Measurements from ENCODE around the gene ZNF354B. TPM values are rescaled to one million over a fixed set of nuclear protein-coding genes. Genes with fewer than 3 reads are reported as not detected.

ZNF354B gene
- total and polyA plus RNA-seq, 2 experiments from 2014 or later: 3.4 to 4.9 TPM

DNA sequence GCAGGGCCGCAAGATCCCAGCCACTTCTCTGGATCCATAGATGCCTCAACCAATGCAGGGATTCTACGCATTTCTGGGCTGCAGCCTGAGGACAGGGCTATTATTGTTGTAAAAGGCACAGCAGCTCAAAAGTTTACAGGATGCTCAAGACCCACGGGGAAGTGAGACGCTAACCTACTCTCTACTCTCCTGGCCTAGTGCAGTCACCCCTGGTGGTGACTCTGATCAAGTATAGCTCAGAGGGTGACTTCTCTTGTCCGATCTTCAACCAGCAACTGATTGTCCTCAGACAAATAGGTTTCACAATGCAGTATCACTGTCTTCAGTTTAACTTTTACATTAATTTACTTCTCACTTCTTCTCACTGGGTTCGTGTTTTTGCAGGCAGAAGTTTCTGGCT lies 34.3 kb upstream of the ZNF354B start:
- Histone ChIP-seq H3K4me1 (ENCODE audit: insufficient read depth) (no peaks in the 10 kb centered on the region), H2AFZ (no peak overlapping the region), H4K20me1 (ENCODE audit: insufficient read depth) (no peaks in the 10 kb centered on the region), H3K36me3 (ENCODE audit: low read depth) (no peaks in the 10 kb centered on the region), H3K79me2 (ENCODE audit: insufficient read depth) (no peaks in the 10 kb centered on the region), H3K9me2 (ENCODE audit: insufficient read depth) (no peaks in the 10 kb centered on the region), H3K27ac (no peak overlapping the region), H3K9ac (no peak overlapping the region), H3K27me3 (replicated peaks; ENCODE audit: insufficient read depth) (no peaks in the 10 kb centered on the region), H3K4me2 (ENCODE audit: unreplicated experiment) (no peak overlapping the region), H3K4me3 (no peak overlapping the region), H3F3A (ENCODE audit: insufficient read depth) (no peaks in the 10 kb centered on the region), H3K9me3 (ENCODE audit: low read depth) (no peaks in the 10 kb centered on the region)
- in situ Hi-C loops (cut with MboI): no loop called here
- no peak for DNase-seq
- TF ChIP-seq EZH2 (IDR thresholded peaks at IDR 0.05; ENCODE audit: insufficient read depth, poor library complexity, severe bottlenecking) (no peak), EZH2phosphoT487 (IDR thresholded peaks at IDR 0.05; ENCODE audit: insufficient read depth, low read depth) (no peak)
- WGBS, 2 experiments (ENCODE audit: low coverage in 1 of 2, low lambda C conversion rate in 2 of 2, missing lambda C conversion rate in 2 of 2): 40 to 42% methylated on average over 5 to 6 of the region's 6 CpGs

DNA sequence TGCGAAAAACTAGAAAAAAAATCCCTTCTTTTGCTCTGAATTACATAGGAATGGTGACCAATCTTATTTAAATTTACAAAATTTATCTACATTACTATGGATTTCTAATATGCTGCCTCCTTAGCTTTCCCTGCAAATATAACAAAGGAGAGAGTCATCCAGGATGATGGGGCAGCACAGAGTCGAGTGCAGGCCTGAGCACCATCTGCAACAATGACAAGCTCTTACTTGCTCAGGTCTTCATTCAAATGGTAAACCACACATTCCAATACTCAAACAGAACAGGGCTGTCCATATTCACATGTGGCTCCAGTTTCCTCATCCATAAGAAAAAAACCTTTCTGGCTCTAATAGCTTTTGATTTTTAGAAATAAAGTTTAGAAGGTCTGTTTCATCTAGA lies 33.5 kb upstream of the ZNF354B start:
- Histone ChIP-seq H3K36me3 (ENCODE audit: low read depth) (no peaks in the 10 kb centered on the region), H3K4me3 (no peak overlapping the region), H3F3A (ENCODE audit: insufficient read depth) (no peaks in the 10 kb centered on the region), H2AFZ (no peak overlapping the region), H3K9me3 (ENCODE audit: low read depth) (no peaks in the 10 kb centered on the region), H3K4me2 (ENCODE audit: unreplicated experiment) (no peak overlapping the region), H3K9me2 (ENCODE audit: insufficient read depth) (no peaks in the 10 kb centered on the region), H4K20me1 (ENCODE audit: insufficient read depth) (no peaks in the 10 kb centered on the region), H3K4me1 (ENCODE audit: insufficient read depth) (no peaks in the 10 kb centered on the region), H3K27me3 (replicated peaks; ENCODE audit: insufficient read depth) (no peaks in the 10 kb centered on the region), H3K27ac (no peak overlapping the region), H3K9ac (no peak overlapping the region), H3K79me2 (ENCODE audit: insufficient read depth) (no peaks in the 10 kb centered on the region)
- no peak for DNase-seq
- WGBS, 2 experiments (ENCODE audit: low coverage in 1 of 2, low lambda C conversion rate in 2 of 2, missing lambda C conversion rate in 2 of 2): 20 to 21% methylated on average over 2 of the region's 2 CpGs
- TF ChIP-seq EZH2phosphoT487 (IDR thresholded peaks at IDR 0.05; ENCODE audit: insufficient read depth, low read depth): no peak
- TF ChIP-seq EZH2 (IDR thresholded peaks at IDR 0.05; ENCODE audit: insufficient read depth, poor library complexity, severe bottlenecking): no peak
- in situ Hi-C loops (cut with MboI): no loop called here

DNA sequence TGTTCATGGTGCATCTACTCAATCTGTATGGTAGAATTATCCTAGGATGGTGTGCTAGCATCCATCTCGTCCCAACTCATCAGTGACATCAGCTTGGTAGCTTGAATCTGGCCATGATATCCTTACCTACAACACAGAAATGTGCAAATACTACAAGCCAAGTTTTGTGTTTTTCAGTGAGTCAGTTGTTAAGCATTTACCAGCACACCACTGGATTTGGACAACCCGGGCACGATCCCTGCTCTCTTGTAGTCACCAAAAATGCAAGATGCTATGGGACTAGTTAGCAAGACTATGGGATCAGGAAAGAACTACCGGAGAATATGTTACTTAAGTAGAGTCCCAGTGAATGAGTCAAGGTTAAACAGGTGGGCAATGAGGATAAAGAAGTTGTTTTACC lies 32.1 kb upstream of the ZNF354B start:
- no peak for DNase-seq
- in situ Hi-C loops (cut with MboI): no loop called here
- H3F3A ChIP-seq (ENCODE audit: insufficient read depth): no peaks in the 10 kb centered on the region
- no peaks in the 10 kb centered on the region for H3K9me3 ChIP-seq (ENCODE audit: low read depth)
- WGBS, 2 experiments (ENCODE audit: low coverage in 1 of 2, low lambda C conversion rate in 2 of 2, missing lambda C conversion rate in 2 of 2): 15 to 20% methylated on average over 4 of the region's 4 CpGs
- H3K4me1 ChIP-seq (ENCODE audit: insufficient read depth): no peaks in the 10 kb centered on the region
- H3K27ac ChIP-seq: no peak overlapping the region
- no peaks in the 10 kb centered on the region for H4K20me1 ChIP-seq (ENCODE audit: insufficient read depth)
- H3K27me3 ChIP-seq (replicated peaks; ENCODE audit: insufficient read depth): no peaks in the 10 kb centered on the region
- H3K4me3 ChIP-seq: no peak overlapping the region
- H3K9ac ChIP-seq: no peak overlapping the region
- no peak overlapping the region for H3K4me2 ChIP-seq (ENCODE audit: unreplicated experiment)
- H2AFZ ChIP-seq: no peak overlapping the region
- H3K36me3 ChIP-seq (ENCODE audit: low read depth): no peaks in the 10 kb centered on the region
- no peaks in the 10 kb centered on the region for H3K79me2 ChIP-seq (ENCODE audit: insufficient read depth)
- TF ChIP-seq EZH2phosphoT487 (IDR thresholded peaks at IDR 0.05; ENCODE audit: insufficient read depth, low read depth) (no peak), EZH2 (IDR thresholded peaks at IDR 0.05; ENCODE audit: insufficient read depth, poor library complexity, severe bottlenecking) (no peak)
- no peaks in the 10 kb centered on the region for H3K9me2 ChIP-seq (ENCODE audit: insufficient read depth)

DNA sequence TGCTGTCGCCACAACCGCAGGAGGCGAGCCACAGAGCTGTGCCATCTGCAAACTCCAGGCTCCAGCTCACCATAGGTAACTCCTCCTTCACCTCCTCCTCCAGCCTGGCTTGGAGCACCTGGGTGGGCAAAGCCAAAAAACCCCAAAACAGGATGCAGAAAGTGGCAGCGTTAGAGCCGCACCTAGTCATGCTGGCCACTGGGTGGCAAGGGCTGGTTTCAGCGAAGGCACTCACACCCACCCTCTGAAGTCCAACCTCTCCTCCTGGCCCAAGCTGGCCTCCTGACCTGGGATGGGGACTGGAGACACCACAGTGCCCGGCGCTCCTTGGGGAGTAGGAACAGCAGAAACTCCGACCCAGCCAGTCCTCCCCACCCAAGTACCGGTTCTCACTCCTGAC lies 28.7 kb upstream of the ZNF354B start:
- in situ Hi-C loops (cut with MboI): no loop called here
- no peaks in the 10 kb centered on the region for H3K9me2 ChIP-seq (ENCODE audit: insufficient read depth)
- whole genome bisulfite sequencing, 2 experiments (ENCODE audit: low coverage in 1 of 2, low lambda C conversion rate in 2 of 2, missing lambda C conversion rate in 2 of 2): 58 to 67% methylated on average over 10 of the region's 10 CpGs
- DNase-seq: no peak
- H3K9ac ChIP-seq: no peak overlapping the region
- H3K4me1 ChIP-seq (ENCODE audit: insufficient read depth): no peaks in the 10 kb centered on the region
- H3K27me3 ChIP-seq (replicated peaks; ENCODE audit: insufficient read depth): no peaks in the 10 kb centered on the region
- TF ChIP-seq EZH2 (IDR thresholded peaks at IDR 0.05; ENCODE audit: insufficient read depth, poor library complexity, severe bottlenecking): no peak
- no peak for TF ChIP-seq EZH2phosphoT487 (IDR thresholded peaks at IDR 0.05; ENCODE audit: insufficient read depth, low read depth)
- no peaks in the 10 kb centered on the region for H4K20me1 ChIP-seq (ENCODE audit: insufficient read depth)
- H3K79me2 ChIP-seq (ENCODE audit: insufficient read depth): no peaks in the 10 kb centered on the region
- H3F3A ChIP-seq (ENCODE audit: insufficient read depth): no peaks in the 10 kb centered on the region
- H2AFZ ChIP-seq: no peak overlapping the region
- H3K36me3 ChIP-seq (ENCODE audit: low read depth): no peaks in the 10 kb centered on the region
- H3K4me3 ChIP-seq: no peak overlapping the region
- H3K9me3 ChIP-seq (ENCODE audit: low read depth): no peaks in the 10 kb centered on the region
- no peak overlapping the region for H3K27ac ChIP-seq
- no peak overlapping the region for H3K4me2 ChIP-seq (ENCODE audit: unreplicated experiment)

DNA sequence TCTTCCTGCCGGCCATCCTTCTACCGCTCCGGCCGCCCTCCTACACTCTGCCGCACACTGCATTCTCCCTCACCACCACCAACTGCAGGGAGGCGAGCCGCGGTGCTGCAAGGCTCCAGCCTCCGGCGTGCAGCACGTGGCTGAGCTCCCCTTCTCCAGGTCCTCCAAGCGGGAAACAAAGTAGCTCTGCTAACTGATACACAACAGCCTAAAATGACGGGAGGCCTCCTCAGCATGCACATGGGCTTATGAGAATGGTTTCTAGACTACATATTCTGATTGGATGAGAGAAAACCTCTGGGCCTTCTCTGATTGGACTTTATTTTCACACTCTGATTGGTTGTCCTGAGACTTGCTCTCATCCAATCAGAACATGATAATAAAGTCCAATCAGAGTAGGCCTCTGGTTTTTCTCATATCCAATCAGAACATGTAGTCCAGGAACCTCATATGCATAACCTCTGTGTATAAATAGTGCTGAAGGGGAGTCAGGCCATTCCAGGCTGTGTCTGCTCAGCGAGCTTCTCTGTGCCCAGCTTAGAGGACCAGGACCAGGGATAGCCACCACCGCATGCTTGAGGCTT lies 27.0 kb upstream of the ZNF354B start:
- no peaks in the 10 kb centered on the region for H3K36me3 ChIP-seq (ENCODE audit: low read depth)
- no peaks in the 10 kb centered on the region for H3K9me2 ChIP-seq (ENCODE audit: insufficient read depth)
- 51 to 55% methylated on average over 14 to 15 of the region's 15 CpGs for WGBS, 2 experiments (ENCODE audit: low coverage in 1 of 2, low lambda C conversion rate in 2 of 2, missing lambda C conversion rate in 2 of 2)
- no peak overlapping the region for H3K4me2 ChIP-seq (ENCODE audit: unreplicated experiment)
- no peak for TF ChIP-seq EZH2 (IDR thresholded peaks at IDR 0.05; ENCODE audit: insufficient read depth, poor library complexity, severe bottlenecking)
- no peak for TF ChIP-seq EZH2phosphoT487 (IDR thresholded peaks at IDR 0.05; ENCODE audit: insufficient read depth, low read depth)
- no peak for DNase-seq
- H4K20me1 ChIP-seq (ENCODE audit: insufficient read depth): no peaks in the 10 kb centered on the region
- H3K79me2 ChIP-seq (ENCODE audit: insufficient read depth): no peaks in the 10 kb centered on the region
- H3K4me3 ChIP-seq: no peak overlapping the region
- no peak overlapping the region for H3K27ac ChIP-seq
- H3K9ac ChIP-seq: no peak overlapping the region
- no peaks in the 10 kb centered on the region for H3K9me3 ChIP-seq (ENCODE audit: low read depth)
- no peaks in the 10 kb centered on the region for H3F3A ChIP-seq (ENCODE audit: insufficient read depth)
- no peaks in the 10 kb centered on the region for H3K27me3 ChIP-seq (replicated peaks; ENCODE audit: insufficient read depth)
- no peaks in the 10 kb centered on the region for H3K4me1 ChIP-seq (ENCODE audit: insufficient read depth)
- in situ Hi-C loops (cut with MboI): no loop called here
- no peak overlapping the region for H2AFZ ChIP-seq
